Left cardiac atrium (tissue), 4 donors: Measurements from ENCODE around the gene SLC34A3. TPM values are rescaled to one million over a fixed set of nuclear protein-coding genes. Genes with fewer than 3 reads are reported as not detected.

Experiments
- ATAC-seq, 2 donors: fragments of 200-7000 bp; cut with Tn5 transposase; one replicate each; pipeline ENCODE4 v1.9.1; 2020; ENCODE audit warnings: mild to moderate bottlenecking in 2 of 2, moderate library complexity in 2 of 2
- DNase-seq: peaks from one replicate; pipeline ENCODE4 v3.0.0-alpha.2; 2020
- intact Hi-C, 2 donors: fragments of 100-400 bp; cut with DNase I; formaldehyde crosslinking; loops; one replicate each; pipeline versions ENCODE4 v1.14.1 to v1.15.1; 2022 to 2023
- total RNA-seq, 2 donors: library from RNA; stranded (reverse); fragmentation: NEBNext Ultra II Directional; extraction: Animal tissue kit (Norgen Biotek cat#: 25700); gene quantifications; one replicate each; pipeline ENCODE4 v1.2.1, GENCODE V29; 2021
- donor health status: DM: no; HTN: yes; CAD: no.
- donor health status: DM: no; HTN: yes; CAD: no; lungs with severe emphysema.
- donor health status: DM: yes; HTN: yes; CAD: no.
- donor health status: Dilated cardiomyopathy.

SLC34A3 gene
- total RNA-seq, 2 donors from 2014 or later = not detected

- ATAC-seq (no peak), DNase-seq (no peak)
- intact Hi-C loops = no loop called here
Observed at GRCh38 chr9:137278721-137279711, 48.3 kb downstream of the SLC34A3 start.

GRCh38 chr9:137279741-137280473, 49.2 kb downstream of the SLC34A3 start:
- ATAC-seq (no peak), DNase-seq (no peak)
- intact Hi-C loops = no loop called here

GRCh38 chr9:137280474-137281344, 50.0 kb downstream of the SLC34A3 start:
- intact Hi-C loops = no loop called here
- no peak for DNase-seq
- ATAC-seq = no peak

- intact Hi-C loops = no loop called here
- DNase-seq (no peak), ATAC-seq (no peak)
Observed at GRCh38 chr9:137281345-137282116, 50.8 kb downstream of the SLC34A3 start.

Other genes with a start within 250 kb of the SLC34A3 start
- 1 to 10 TPM; 6.4 to 9.6 TPM for gene LCNL1, start 247.9 kb upstream of the SLC34A3 start, total RNA-seq
- 10 to 100 TPM; 25.4 to 30.2 TPM for gene PAXX, start 238.5 kb upstream of the SLC34A3 start, total RNA-seq
- 1 to 10 TPM; 2.6 to 8.5 TPM for gene CLIC3, start 234.3 kb upstream of the SLC34A3 start, total RNA-seq
- gene ABCA2, start 202.7 kb upstream of the SLC34A3 start, total RNA-seq = 10 to 100 TPM; 30.0 to 33.2 TPM
- gene FUT7, start 198.8 kb upstream of the SLC34A3 start, total RNA-seq = under 1 TPM; 0.24 to 0.35 TPM
- gene NPDC1, start 184.7 kb upstream of the SLC34A3 start, total RNA-seq = 10 to 100 TPM; 75.4 to 87.3 TPM
- 1 to 10 TPM in 1 of 2 donors, under 1 TPM in 1; 0.60 to 2.2 TPM for gene ENTPD2, start 176.8 kb upstream of the SLC34A3 start, total RNA-seq
- under 1 TPM; 0.39 to 0.44 TPM for gene SAPCD2, start 160.3 kb upstream of the SLC34A3 start, total RNA-seq
- 10 to 100 TPM; 13.5 to 14.0 TPM for gene UAP1L1, start 153.4 kb upstream of the SLC34A3 start, total RNA-seq
- 10 to 100 TPM; 21.9 to 28.8 TPM for gene MAN1B1, start 143.9 kb upstream of the SLC34A3 start, total RNA-seq
- 100 to 1,000 TPM; 176 to 198 TPM for gene DPP7, start 116.2 kb upstream of the SLC34A3 start, total RNA-seq
- gene GRIN1, start 91.7 kb upstream of the SLC34A3 start, total RNA-seq = not detected
- not detected for gene LRRC26, start 60.9 kb upstream of the SLC34A3 start, total RNA-seq
- not detected for gene TMEM210, start 58.8 kb upstream of the SLC34A3 start, total RNA-seq
- gene ANAPC2, start 42.3 kb upstream of the SLC34A3 start, total RNA-seq = 10 to 100 TPM; 31.2 to 32.5 TPM
- 10 to 100 TPM; 53.1 to 55.1 TPM for gene SSNA1, start 42.2 kb upstream of the SLC34A3 start, total RNA-seq
- 10 to 100 TPM in 1 of 2 donors, 1 to 10 TPM in 1; 7.6 to 11.4 TPM for gene TPRN, start 30.2 kb upstream of the SLC34A3 start, total RNA-seq
- 10 to 100 TPM; 32.9 to 34.5 TPM for gene TMEM203, start 25.3 kb upstream of the SLC34A3 start, total RNA-seq
- 1 to 10 TPM; 5.9 to 6.5 TPM for gene NDOR1, start 25.2 kb upstream of the SLC34A3 start, total RNA-seq
- 10 to 100 TPM; 15.6 to 18.1 TPM for gene RNF208, start 8.7 kb upstream of the SLC34A3 start, total RNA-seq
- under 1 TPM in 1 of 2 donors, not detected in 1; 0.62 TPM for gene CYSRT1, start 5.7 kb upstream of the SLC34A3 start, total RNA-seq
- gene RNF224, start 3.4 kb upstream of the SLC34A3 start, total RNA-seq = not detected
- gene TUBB4B, start 10.4 kb downstream of the SLC34A3 start, total RNA-seq = 100 to 1,000 TPM; 324 to 437 TPM
- under 1 TPM in 1 of 2 donors, not detected in 1; 0.59 TPM for gene STPG3, start 20.4 kb downstream of the SLC34A3 start, total RNA-seq
- gene NELFB, start 24.4 kb downstream of the SLC34A3 start, total RNA-seq = 10 to 100 TPM; 35.1 to 38.1 TPM
- gene TOR4A, start 46.8 kb downstream of the SLC34A3 start, total RNA-seq = 1 to 10 TPM; 6.2 to 9.4 TPM
- 10 to 100 TPM in 1 of 2 donors, 1 to 10 TPM in 1; 4.9 to 11.5 TPM for gene NRARP, start 71.4 kb downstream of the SLC34A3 start, total RNA-seq
- 10 to 100 TPM in 1 of 2 donors, 1 to 10 TPM in 1; 8.0 to 11.7 TPM for gene EXD3, start 192.3 kb downstream of the SLC34A3 start, total RNA-seq
- 1 to 10 TPM; 2.5 to 5.3 TPM for gene NOXA1, start 192.5 kb downstream of the SLC34A3 start, total RNA-seq
- not detected for gene ENTPD8, start 210.5 kb downstream of the SLC34A3 start, total RNA-seq
- gene NSMF, start 228.4 kb downstream of the SLC34A3 start, total RNA-seq = 10 to 100 TPM; 20.5 to 25.1 TPM